ENCODE data around the gene SCRN1.
"Not testable (repeated sequence)": the region's sequence is repeated elsewhere in the genome, so short reads cannot be mapped to it uniquely, and the experiment has no call there.

Gene SCRN1

DNA sequence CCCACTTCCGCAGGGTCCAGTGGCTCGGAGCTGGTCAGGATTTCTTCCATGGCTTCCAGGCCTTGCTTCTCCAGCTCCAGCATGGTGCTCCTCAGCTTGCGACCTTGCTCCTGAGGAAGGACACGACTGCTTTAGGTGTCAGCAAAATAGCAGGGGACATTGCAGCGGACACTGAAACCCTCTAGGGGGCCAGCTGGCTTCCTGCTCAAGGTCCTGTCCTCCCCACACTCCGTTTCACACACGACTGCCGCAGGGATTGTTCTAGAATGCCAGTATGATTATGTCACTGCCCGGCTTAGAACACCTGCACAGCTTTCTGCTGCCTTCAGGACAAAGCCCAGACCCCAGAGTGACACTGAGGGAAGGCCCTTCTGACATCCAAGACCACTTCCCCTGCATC lies 65.6 kb downstream of the SCRN1 start:
- DNase-seq = no peak

DNA sequence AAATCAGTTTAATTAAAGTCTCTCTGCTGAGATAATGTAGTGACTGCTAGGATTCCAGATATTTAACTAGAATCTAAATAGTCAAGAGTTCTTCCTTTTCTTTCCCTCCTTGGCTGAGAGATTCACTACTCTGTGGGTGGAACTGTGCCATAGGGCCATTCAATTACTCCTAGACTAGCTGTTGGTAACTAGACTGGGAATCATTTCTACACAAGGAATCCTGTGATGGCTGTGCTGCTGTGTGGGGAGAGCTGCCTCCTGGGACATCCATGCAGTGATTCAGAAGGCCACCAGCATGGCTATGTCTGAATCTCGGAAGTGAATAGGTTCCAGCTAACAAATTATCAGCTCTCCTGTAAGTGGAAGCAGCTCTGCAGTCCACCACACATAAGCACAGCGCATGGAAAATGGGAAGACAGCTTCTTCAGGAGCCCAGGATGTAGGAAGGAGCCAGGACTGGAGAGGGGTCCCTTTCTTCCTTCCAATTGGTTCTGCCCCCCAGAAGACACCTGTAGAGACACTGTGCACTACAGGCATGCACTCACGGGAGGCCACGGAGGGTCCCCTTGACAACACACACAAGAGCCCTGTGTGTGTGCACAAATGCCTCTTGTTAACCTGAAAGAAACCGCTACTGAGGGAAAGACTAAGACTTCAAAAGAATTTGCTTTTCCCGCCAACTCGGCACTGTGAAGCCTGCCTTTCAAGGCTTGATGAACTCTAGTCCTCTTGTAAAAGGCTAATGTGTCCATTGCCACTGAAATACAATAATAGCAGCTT lies 66.5 kb downstream of the SCRN1 start:
- DNase-seq = no peak

DNA sequence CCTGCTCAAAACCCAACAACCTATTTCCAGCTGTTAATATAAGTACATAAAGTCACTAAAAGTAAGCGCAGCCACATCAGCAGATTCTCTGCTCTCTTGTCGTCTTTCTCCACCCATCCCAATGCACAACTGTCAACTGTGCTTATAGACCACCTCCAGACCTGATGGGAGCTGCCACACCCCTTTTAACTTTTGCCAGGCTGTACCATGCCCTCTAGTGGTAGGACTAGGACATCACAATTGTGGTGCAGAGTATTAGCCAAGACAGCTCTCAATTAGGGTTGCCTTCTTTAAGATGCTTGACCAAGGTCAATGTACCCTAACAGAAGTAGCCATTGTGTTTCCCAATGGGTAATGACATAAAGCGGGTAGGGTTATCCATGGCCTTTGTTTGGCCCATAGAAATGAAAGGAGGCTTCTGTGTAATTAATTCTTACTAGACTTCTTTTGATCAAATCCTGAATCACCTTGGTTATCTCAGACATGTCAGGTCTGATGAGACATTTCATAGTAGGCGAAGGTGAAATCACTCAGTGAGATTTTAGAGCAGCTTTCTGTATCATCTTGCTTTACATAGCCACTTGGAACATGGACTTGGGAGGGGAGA lies 68.1 kb downstream of the SCRN1 start:
- peak; percentile 46 to 78 for DNase-seq

DNA sequence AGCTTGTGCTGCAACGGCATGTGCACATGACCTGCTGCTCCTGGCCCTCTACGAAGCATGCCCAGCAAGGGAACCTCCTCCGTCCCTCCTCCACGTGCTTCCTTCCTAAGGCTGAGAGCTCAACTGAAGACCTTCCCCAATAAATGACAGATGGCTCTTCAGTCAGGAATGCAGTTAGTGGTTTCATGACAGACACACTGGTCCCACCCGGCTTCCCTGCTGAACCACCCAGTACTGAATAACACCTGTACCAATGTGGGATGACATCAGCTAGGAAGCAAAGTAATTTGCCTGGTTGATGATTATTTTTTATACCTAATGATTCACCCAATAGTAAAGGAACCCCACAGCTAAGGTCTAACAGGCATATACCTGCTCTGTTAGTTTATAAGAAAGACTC lies 69.1 kb downstream of the SCRN1 start:
- no peak for DNase-seq

DNA sequence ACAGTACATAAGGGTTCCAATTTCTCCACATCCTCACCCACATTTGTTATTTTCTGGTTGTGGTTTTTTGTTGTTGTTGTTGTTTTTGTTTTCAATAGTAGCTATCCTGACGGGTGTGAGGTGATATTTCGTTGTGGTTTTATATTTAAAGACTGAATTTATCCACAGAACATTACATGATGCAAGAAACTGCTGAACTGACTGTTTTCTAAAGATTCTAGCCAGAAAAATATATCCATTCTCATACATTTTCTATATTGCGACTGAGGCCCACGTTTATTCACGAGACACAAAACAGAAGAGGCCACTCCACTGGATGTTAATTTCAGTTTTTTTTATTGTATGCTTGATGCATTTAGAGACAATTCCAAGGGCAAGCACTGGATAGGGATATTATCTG lies 69.8 kb downstream of the SCRN1 start:
- no peak for DNase-seq

DNA sequence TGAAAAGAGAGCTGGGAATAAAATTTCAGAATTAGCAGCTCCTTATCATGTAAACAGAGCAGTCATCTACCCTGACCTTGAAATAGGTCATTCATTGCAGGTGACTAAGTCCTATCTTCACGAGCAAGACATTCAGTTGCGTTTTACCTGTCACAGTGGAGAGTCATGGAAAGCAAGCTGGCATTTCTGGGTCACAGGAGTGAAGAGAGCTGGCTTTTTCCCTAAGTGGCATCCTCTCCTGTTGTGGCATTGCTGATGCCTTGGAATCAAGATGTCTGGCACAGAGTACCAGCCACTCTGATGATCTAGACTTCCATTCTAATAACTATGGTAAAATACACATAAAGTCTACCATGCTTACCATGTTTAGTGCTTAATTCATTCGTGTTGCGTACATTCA lies 70.8 kb downstream of the SCRN1 start:
- DNase-seq = no peak

DNA sequence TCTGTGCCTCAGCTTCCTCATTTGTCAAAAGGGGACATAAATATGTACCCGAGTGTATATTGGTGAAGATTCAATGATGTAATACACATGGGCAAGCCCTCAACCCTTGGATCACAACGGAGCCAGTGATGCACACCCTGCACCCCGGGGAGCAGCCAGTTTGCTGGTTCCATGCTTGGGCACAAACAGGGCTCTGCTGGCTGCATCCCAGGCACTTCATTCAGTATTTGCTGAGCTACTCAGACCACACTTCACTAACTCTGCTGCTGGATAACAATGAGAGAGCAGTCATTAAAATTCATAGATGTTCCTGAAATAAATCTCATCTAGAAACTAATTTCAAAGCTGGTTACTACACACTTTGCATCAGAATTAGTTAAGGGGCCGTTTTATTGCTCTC lies 72.0 kb downstream of the SCRN1 start:
- DNase-seq = no peak

DNA sequence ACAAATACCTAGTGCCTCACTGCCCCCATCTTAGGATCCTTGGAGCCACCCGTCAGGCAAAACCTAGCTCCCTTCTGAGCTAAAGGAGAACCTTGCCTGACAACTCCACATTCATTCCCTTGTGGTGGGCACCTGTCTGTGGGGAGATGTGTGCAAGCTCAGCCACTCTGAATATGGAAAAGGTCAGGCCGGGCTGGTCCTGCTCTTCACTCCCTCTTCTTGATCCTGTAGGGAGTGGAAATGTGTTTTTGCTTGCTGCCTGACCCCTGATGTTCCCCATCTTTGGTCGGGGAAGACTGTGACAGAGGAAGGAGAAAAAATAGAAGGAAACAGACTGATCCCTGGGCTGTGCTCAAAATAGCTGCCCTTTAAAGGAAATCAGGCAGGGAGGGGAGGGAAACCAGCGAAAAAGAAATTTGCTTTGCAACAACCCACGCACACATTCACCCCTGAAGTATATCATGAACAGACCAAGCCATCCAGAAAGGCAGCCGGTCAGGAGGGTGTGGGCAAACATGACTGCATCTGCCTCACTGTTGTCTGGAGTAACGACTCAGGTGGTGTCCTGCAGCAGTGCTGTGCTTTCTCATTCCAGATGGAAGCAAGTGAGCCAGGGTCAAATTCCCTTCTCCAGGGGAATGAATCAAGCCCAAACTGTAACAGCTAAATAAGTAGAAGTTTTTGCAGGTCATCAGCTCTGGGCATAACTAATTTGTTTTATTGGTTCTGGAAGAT lies 74.0 kb downstream of the SCRN1 start:
- no peak for DNase-seq

DNA sequence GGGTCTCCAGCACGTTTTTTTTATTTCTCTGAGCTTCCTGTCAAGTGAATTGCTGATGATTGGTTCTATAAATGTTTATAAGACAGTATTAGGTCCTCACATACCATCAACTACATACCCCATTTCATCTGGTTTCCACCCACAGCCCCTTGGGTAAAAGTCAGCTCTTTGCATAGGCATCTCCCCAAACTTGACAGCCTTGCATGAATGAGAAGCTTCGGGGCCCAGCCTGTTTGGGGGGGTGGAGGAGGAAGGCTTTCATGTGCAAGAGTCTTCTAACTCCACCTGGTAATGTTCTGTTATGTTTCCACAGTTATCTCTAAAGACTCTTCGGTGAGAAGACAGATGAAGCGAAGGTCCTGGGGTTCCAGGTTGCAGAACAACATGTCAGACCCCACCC lies 75.4 kb downstream of the SCRN1 start:
- no peak for DNase-seq

DNA sequence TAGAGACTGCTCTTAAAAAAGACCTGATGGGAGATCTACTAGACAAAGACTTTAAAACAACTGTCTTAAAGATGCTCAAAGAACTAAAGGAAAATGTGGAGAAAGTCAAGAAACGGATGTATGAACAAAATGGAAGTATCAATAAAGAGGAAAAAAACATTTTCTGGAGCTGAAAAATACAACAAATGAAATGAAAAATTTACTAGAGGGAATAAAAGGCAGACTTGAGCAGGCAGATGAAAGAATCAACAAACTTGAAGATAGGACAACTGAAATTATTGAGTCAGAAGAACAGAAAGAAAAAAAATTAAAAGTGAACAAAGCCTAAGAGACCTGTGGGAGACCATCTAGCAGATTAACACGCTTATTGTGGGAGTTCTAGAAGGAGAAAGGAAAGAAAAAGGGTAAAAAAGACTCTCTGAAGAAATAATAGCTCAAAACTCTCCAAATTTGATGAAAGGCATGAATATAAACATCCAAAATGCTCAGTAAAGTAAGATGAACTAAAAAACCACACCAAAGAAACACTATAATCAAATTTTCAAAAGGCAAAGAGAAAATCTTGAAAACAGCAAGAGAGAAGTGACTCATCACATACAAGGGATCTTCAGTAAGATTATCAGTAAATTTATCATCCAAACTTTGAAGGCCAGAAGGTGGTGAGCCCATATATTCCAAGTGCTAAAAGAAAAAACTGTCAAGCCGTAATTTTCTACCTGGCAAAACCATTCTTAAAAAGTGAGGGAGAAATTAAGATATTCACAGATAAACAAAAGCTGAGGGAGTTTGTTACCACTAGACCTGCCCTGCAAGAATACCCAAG lies 83.2 kb downstream of the SCRN1 start:
- no peak for DNase-seq

DNA sequence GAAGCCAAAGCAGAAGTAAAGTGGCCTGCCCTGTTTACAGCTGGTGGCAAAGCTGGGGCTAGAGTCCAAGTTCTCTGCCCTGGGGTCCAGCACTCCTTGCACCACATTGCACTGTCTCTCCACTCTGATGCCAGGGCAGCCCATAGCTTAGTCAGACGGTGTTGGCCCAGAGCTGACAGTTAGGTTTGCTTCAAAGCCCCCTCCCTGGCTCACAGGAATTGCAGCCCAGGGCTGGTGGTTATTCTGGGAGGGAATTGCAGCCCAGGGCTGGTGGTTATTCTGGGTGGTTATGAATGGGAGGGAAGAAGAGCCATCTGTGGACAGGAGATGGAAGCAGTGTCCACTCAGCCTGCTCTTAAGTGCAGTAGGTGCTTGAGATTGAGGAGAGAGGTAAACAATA lies 88.9 kb downstream of the SCRN1 start:
- no peak for DNase-seq

DNA sequence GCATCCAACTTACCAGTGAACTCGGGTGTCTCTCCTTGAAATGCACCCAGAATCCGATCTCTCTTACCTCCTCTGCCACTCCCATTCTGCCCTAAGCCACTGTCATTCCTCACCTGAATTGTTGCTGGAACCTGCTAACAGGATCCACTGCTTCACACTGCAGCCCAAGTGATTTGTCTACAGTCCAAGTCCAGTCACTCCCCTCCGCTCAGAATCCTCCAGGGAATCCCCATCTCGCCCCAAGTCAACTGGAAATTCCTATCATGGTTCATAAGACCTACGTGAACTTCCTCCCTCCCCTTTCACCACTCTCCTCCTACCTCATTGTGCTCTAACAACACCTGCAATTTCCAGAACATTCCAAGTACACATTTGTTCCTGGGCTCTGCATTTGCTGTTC lies 91.3 kb downstream of the SCRN1 start:
- peak in 1 of 2 donors; percentile 40 for DNase-seq

DNA sequence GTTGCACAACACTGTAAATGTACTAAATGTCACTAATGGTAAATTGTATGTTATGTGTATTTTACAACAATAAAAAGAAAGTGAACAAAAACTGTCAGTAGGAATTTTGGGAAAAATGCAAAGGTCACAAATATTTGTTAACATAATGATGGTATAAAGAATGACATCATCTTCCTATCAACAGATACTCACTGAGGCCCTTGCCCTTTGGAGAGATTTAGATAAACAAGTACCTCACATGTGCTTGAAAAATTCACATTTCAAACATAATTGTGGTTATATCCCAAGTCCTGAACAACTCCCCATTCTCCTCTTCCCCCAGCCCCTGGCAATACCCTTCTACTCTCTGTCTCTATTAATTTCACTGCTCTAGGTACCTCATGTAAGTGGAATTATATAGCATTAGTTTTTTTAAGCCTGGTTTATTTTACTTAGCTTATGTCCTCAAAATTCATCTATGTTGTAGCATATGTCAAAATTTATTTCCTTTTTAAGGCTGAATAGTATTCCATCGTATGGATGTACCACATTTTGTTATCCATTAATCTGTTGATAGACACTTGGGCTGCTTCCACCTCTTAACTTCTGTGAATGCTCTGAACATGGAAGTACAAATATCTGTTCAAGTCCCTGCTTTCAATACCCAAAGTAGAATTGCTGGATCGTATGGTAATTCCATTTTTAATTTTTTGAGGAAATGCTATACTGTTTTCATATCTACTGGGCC lies 92.8 kb downstream of the SCRN1 start:
- no peak for DNase-seq

DNA sequence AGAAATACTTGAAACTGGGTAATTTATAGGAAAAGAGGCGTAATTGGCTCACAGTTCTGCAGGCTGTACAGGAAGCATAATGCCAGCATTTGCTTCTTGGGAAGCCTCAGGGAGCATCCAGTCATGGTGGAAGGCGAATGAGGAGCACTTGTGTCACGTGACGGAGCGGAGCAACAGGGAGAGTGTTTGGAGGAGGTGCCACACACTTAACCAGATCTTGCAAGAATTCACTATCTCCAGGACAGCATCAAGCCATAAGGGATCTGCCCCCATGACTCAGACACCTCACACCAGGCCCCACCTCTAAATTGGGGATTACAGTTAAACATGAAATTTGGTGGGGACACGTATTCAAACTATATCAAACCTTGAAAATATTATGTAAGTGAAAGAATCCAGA lies 94.0 kb downstream of the SCRN1 start:
- DNase-seq = no peak

DNA sequence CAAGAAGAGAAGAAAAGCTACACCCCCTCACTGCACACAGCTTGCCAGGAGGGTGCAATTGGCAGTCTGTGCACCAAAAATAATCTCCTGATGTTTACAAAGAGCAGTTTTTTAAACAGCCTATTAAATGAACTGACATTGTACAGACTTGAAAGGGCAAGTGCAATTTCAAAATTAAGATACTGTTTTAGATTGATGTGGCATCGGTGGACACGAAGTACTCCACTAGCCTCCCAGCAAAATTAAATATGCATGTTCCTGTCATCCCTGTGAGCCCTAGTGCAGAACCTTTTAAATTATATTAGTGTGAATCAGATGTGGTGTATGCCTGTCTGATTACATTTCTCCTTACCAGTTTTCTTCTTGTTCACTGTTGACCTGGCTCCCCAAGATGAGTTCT lies 95.3 kb downstream of the SCRN1 start:
- no peak for DNase-seq

DNA sequence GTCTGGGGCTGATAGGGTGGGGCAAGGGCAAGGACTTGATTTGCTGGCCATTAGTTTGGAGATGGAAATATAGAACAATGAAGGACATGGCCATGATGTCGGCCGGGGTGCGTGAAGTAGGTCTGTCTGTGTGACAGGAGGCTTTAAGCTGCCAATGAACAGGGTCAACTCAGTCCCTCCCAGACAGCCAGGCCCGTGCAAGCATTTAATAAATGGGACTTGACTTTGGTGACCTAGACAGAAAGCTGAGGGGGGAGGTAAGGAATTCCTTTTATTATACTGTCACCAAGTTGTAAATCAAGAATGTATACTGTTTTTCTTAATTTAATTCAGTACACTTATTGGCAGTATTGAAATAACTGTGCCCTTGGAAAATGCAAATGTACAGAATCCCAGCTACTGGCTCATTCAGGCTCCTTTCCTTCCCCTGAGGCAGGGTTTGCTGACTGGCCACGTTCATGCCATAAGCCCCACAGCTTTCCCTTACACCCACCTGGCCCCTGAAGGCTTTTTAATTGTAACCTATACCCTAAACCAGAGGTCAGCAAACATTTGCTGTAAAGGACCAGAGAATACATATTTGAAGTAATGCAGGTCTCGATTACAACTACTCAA lies 96.1 kb downstream of the SCRN1 start:
- no peak for DNase-seq

DNA sequence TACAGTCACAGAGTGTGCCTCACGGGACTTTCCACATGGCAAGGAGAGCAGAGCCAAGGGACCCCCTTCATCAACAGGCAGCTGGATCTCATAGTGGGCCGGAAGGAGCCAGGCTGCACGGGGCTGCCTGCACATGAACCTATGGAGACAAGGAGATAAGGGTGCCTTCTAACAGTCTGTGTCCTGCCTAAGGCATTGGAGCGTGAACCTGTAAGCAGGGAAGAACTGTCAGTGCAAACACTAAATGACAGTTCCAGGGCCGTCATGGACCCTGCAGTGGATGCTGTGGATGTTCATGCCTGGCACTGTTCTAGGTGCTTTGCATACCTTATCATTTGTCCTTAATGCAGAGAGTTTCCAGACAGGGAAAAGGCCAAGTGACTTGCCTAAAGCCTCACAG lies 97.4 kb downstream of the SCRN1 start:
- no peak for DNase-seq

DNA sequence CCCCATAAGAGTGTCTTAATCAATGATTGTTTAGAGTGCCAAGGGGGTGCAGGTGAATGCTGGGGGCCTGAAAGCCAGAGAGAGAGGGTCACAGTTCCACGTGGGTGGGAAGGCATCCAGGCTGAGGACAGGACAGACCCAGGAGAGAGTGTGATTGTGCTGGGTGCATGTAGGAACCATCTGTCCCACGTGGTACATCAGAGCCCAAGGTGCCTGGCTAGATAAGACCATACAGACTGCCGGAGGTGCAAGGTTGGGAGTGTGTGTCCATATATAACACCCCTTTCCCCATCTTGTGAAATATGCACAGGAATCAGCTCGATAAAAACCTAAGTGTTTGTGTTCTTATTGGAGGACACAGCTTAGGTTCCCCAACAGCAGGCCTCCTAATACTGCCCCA lies 97.8 kb downstream of the SCRN1 start:
- no peak for DNase-seq

DNA sequence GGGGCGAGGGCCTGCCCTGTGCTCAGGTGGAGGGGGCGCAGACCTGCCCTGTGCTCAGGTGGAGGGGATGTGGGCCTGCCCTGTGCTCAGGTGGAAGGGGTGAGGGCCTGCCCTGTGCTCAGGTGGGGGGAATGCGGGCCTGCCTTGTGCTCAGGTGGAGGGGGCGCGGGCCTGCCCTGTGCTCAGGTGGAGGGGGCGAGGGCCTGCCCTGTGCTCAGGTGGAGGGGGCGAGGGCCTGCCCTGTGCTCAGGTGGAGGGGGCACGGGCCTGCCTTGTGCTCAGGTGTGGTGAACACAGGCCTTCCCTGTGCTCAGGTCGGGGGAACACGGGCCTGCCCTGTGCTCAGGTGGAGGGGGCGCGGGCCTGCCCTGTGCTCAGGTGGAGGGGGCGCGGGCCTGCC lies 98.8 kb downstream of the SCRN1 start:
- not testable (repeated sequence) for DNase-seq

DNA sequence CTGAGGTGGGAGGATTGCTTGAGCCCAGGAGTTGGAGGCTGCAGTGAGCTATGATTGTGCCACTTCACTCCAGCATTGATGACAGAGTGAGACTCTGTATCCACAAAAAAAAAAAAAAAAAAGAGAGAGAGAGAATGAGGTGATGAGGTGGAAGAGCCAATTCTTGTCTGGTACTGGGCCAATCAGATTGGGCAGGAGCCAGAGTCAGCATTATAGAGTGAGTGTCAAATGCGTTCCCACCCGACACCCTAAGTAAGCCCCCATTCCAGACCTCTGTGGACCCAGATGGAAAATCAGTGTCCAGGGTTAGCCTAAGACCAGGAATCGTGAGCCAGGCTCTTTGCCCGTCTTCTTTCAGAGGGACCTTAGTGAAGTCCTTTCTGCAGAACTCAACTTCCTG lies 99.3 kb downstream of the SCRN1 start:
- DNase-seq = no peak

DNA sequence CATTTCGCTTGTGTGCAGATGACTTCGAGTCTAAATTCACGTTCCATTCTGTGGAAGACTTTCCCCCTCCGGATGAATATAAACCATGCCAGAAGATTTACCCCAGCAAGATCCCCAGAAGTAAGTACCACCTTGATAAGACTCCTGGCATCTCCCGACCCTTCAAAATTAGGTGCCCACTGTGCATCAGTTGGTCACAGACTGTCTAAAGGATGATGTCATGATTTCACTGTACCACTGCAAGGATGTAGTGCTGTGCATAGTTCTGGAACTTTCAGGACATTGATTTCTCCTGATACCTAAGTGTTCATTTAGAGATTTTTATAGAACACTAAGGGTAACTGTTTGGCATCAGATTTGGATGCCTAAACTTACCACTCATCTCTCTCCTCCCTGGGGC lies 100.3 kb downstream of the SCRN1 start:
- no peak for DNase-seq

DNA sequence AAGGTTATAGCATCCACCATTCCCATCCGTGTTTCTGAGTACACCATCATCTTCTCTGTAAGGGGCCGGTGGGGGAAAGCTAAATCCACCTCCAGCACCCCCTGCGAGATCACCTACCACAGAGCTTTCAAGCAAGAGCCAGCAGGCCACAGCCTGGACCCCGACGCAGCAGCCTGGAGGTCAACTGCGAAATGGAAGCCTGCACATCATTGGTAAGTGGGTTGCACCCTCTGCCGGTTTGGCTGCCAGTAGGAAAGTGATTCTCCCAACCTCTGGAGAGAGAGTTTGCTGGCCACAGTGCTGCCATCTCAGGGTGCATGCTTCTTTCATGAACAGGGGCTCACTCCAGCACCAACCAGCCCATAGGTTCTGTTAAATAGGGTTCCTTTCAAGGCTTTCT lies 101.6 kb downstream of the SCRN1 start:
- DNase-seq = no peak
